H1 (cell line): ENCODE data around the gene RBM27. TPM values are rescaled to one million over a fixed set of nuclear protein-coding genes. Genes with fewer than 3 reads are reported as not detected.

ENCODE experiments used
- BRCA1 ChIP-seq: IDR thresholded peaks from 2 replicates; pipeline ENCODE4 v1.6.1; 2012; ENCODE audit warnings: low read depth, low read length, improper control_type of control experiment
- CBX5 ChIP-seq: fragments of 300-800, 300-1000 bp; sonication (generic); IDR thresholded peaks from 2 replicates; pipeline ENCODE4 v1.7.1; 2016; ENCODE audit warnings: antibody characterized with exemption, low read length, low read depth
- CHD7 ChIP-seq: fragments of 300-600 bp; sonication (generic); IDR thresholded peaks from 2 replicates; pipeline ENCODE4 v1.7.1; 2012; ENCODE audit warnings: low read length, moderate library complexity, mild to moderate bottlenecking, inconsistent platforms; ENCODE audit not compliant: insufficient replicate concordance
- PHF8 ChIP-seq: fragments of 200-600 bp; sonication (generic); conservative IDR thresholded peaks from 2 replicates; pipeline ENCODE4 v1.7.1; 2012; ENCODE audit warnings: low read depth, mild to moderate bottlenecking, inconsistent platforms, low read length, moderate library complexity
- POU5F1 ChIP-seq: IDR thresholded peaks from 2 replicates; pipeline ENCODE4 v1.6.1; 2011; ENCODE audit warnings: low read depth, mild to moderate bottlenecking, low read length, moderate library complexity
- SAP30 ChIP-seq: fragments of 300-600 bp; sonication (generic); IDR thresholded peaks from 2 replicates; pipeline ENCODE4 v1.7.1; 2012; ENCODE audit warnings: low read length, moderate library complexity, mild to moderate bottlenecking, inconsistent platforms; ENCODE audit not compliant: insufficient read depth, insufficient replicate concordance
- SUZ12 ChIP-seq: fragments of 200-600 bp; sonication (generic); IDR thresholded peaks from 2 replicates; pipeline ENCODE4 v1.6.1; 2012; ENCODE audit warnings: mild to moderate bottlenecking, inconsistent platforms, low read length, moderate library complexity, mixed read lengths
- TCF12 ChIP-seq: IDR thresholded peaks from 2 replicates; pipeline ENCODE4 v1.6.1; 2011; ENCODE audit warnings: low read depth, mild to moderate bottlenecking, low read length
- polyA plus RNA-seq, 7 experiments: library from polyadenylated mRNA; depleted of rRNA in 3 of 7; stranded (reverse) in 5 of 7; unstranded in 2 of 7; fragments of >200 nt in 5 of 7; fragments of 200-250 nt in 2 of 7; gene quantifications; 1 replicate in 5 of 7; 2 replicates in 1 of 7; 4 replicates in 1 of 7; pipeline versions ENCODE4 v1.2.1 to v1.2.3, GENCODE V29; 2011 to 2013; ENCODE audit warnings: missing spikeins in 2 of 7, mixed read lengths in 2 of 7
- total RNA-seq: library from RNA; stranded (reverse); fragmentation: NEBNext Ultra II Directional; extraction: Animal tissue kit (Norgen Biotek cat#: 25700); gene quantifications from 2 replicates; pipeline ENCODE4 v1.2.1, GENCODE V29; 2021

The RBM27 gene
- total and polyA plus RNA-seq, 2 of the 8 experiments (the other 6 are each of a cell fraction or from before 2014, with no cell fraction given), result 13.1 to 42.9 TPM

GRCh38 chr5:146196459-146197048 is 6.9 kb upstream of the RBM27 start (continued):
- TF ChIP-seq SAP30, result no peak
- TF ChIP-seq POU5F1, result no peak
- TF ChIP-seq CHD7, result no peak
- TF ChIP-seq BRCA1, result no peak
- TF ChIP-seq CBX5, result no peak
- TF ChIP-seq SUZ12, result no peak
- no peak for TF ChIP-seq TCF12
- no peak for TF ChIP-seq PHF8
